Activated CD4-positive, alpha-beta memory T cell treated with anti-CD3 and anti-CD28 coated beads, Interleukin-2, amount 10 ng/mL, durations not matched to agents 7 days and 5 days (primary cell): Measurements from ENCODE around the gene HSFX3. TPM values are rescaled to one million over a fixed set of nuclear protein-coding genes. Genes with fewer than 3 reads are reported as not detected.
"Not testable (repeated sequence)": the region's sequence is repeated elsewhere in the genome, so short reads cannot be mapped to it uniquely, and the experiment has no call there.

ENCODE experiments used
- CTCF ChIA-PET: fragments of 350-600 bp; sonication (Branson Sonifier 250); formaldehyde crosslinking; loops from one replicate; lab custom pipeline; 2021; ENCODE audit warnings: antibody characterized with exemption, inconsistent platforms; lab: Charles Lee
- POLR2A ChIA-PET: fragments of 350-600 bp; sonication (Branson Sonifier 250); formaldehyde crosslinking; loops from one replicate; lab custom pipeline; 2021; ENCODE audit warnings: antibody characterized with exemption; lab: Charles Lee
- DNase-seq: peaks from one replicate; pipeline ENCODE4 v3.0.0-alpha.2; 2020
- H3K27ac Mint-ChIP-seq: one replicate; pipeline ENCODE4 v1.8.0; 2021; ENCODE audit warnings: mild to moderate bottlenecking, mixed read lengths
- H3K27me3 Mint-ChIP-seq: one replicate; pipeline ENCODE4 v1.8.0; 2021; ENCODE audit warnings: mixed read lengths
- H3K36me3 Mint-ChIP-seq: one replicate; pipeline ENCODE4 v1.8.0; 2021; ENCODE audit warnings: low read depth, mixed read lengths
- H3K4me1 Mint-ChIP-seq: one replicate; pipeline ENCODE4 v1.8.0; 2021; ENCODE audit warnings: mixed read lengths
- H3K4me3 Mint-ChIP-seq: one replicate; pipeline ENCODE4 v1.8.0; 2021; ENCODE audit warnings: mild to moderate bottlenecking, mixed read lengths
- H3K9me3 Mint-ChIP-seq: one replicate; pipeline ENCODE4 v1.8.0; 2021; ENCODE audit warnings: mixed read lengths
- total RNA-seq, 2 experiments: library from RNA; stranded (reverse); gene quantifications; one replicate each; pipeline ENCODE4 v1.2.3, GENCODE V29; 2021

Gene HSFX3
- total RNA-seq, 2 experiments from 2014 or later: not detected

DNA sequence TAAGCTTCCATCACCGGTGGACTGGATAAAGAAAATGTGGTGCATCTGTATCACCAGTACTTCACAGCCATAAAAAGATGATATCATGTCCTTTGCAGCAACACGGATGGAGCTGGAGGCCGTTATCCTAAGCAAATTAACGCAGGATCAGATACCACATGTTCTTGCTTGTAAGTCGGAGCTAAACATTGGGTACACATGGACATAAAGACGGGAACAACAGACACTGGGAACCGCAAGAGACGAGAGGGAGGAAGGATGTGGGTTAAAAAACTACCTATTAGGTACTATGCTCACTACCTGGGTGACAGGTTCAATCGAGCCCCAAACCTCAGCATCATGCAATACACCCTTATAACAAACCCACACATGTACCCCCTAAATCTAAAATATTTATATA lies 28.3 kb downstream of the HSFX3 start:
- no peaks in the 10 kb centered on the region for H3K27me3 Mint-ChIP-seq
- CTCF ChIA-PET: interaction anchor here (1.0 to 2.3 kb wide), 4 partner anchors 9 to 19 kb away, joined by 4 to 16 read pairs (median 5); partner anchors contain the start of gene IDS
- H3K9me3 Mint-ChIP-seq: peaks cover 3% of the 10 kb centered on the region
- H3K4me1 Mint-ChIP-seq: peaks cover 75% of the 10 kb centered on the region
- peak overlapping the region; percentile 71 for H3K27ac Mint-ChIP-seq
- H3K4me3 Mint-ChIP-seq: no peak overlapping the region
- DNase-seq: no peak
- H3K36me3 Mint-ChIP-seq: peaks cover 14% of the 10 kb centered on the region
- POLR2A ChIA-PET: interaction anchor here (0.6 to 3.4 kb wide), 5 partner anchors 9 to 20 kb away, joined by 3 to 13 read pairs (median 7); partner anchors contain the start of genes EOLA1 and IDS

DNA sequence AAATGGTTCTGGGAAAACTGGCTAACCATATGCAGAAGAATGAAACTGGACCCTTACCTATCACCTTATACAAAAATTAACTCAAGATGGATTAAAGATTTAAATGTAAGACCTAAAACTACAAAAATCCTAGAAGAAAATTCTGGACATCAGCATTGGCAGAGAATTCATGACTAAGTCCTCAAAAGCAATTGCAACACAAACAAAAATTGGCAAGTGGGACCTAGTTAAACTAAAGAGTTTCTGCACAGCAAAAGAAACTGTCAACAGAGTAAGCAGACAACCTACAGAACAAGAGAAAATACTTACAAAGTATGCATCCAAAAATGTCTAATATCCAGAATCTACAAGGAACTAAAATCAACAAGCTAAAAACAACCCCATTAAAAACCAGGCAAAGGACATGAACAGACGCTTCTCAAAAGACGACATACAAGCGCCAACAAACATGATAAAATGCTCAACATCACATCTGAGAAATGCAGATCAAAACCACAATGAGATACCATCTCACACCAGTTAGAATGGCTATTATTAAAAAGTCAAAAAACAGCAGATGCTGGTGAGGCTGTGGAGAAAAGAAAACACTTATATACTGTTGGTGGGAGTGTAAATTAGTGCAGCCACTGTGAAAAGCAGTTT lies 29.0 kb downstream of the HSFX3 start:
- ChIA-PET CTCF (interaction anchor here (1.0 to 2.3 kb wide), 3 partner anchors 8 to 19 kb away, joined by 4 to 16 read pairs (median 4); no protein-coding TSS in a partner anchor), POLR2A (interaction anchor here (0.6 to 3.4 kb wide), 5 partner anchors 8 to 20 kb away, joined by 3 to 13 read pairs (median 7); partner anchors contain the start of genes EOLA1 and IDS)
- H3K4me3 Mint-ChIP-seq: peak overlapping the region; percentile 41
- H3K9me3 Mint-ChIP-seq, H3K27me3 Mint-ChIP-seq, DNase-seq: not testable (repeated sequence)
- peaks cover 17% of the 10 kb centered on the region for H3K36me3 Mint-ChIP-seq
- H3K27ac Mint-ChIP-seq: peak overlapping the region; percentile 71
- H3K4me1 Mint-ChIP-seq: peaks cover 74% of the 10 kb centered on the region

DNA sequence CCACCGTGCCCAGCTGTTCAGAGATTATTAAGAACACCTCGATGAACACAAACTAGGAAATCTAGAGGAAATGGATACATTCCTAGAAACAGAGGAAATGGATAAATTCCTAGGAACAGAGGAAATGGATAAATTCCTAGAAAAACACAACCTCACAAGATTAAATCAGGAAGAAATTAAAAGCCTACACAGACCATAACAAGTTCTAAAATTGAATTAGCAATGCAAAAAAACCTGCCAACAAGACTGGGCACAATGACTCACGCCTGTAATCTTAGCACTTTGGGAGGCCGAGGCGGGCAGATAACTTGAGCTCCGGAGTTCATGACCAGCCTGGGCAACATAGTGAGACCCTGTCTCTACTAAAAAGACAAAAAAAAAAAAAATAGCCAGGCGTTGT lies 31.5 kb downstream of the HSFX3 start:
- ChIA-PET CTCF (interaction anchor here (0.7 to 1.1 kb wide), 2 partner anchors 21 to 31 kb away, joined by 3 read pairs; no protein-coding TSS in a partner anchor), POLR2A (no interaction called here)
- no peaks in the 10 kb centered on the region for H3K27me3 Mint-ChIP-seq
- peaks cover 85% of the 10 kb centered on the region for H3K4me1 Mint-ChIP-seq
- H3K27ac Mint-ChIP-seq: no peak overlapping the region
- H3K4me3 Mint-ChIP-seq: no peak overlapping the region
- H3K36me3 Mint-ChIP-seq: peaks cover 19% of the 10 kb centered on the region
- DNase-seq: no peak
- H3K9me3 Mint-ChIP-seq: peaks cover 3% of the 10 kb centered on the region

DNA sequence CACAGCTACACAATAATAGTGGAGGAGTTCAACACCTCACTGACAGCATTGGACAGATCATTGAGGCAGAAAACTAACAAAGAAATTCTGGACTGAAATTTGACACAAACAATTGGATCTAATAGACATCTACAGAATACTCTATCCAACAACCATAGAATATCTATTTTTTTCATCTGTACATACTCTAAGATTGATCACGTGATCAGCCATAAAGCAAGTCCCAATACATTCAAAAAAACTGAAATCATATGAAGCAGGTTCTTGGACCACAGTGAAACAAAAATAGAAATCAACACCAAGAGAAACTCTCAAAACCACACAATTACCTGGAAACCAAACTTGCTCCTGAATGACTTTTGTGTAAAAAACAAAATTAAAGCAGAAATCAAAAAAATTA lies 32.4 kb downstream of the HSFX3 start:
- H3K9me3 Mint-ChIP-seq: peaks cover 3% of the 10 kb centered on the region
- peaks cover 82% of the 10 kb centered on the region for H3K4me1 Mint-ChIP-seq
- CTCF ChIA-PET: interaction anchor here (0.7 to 1.7 kb wide), 2 partner anchors 22 to 30 kb away, joined by 3 read pairs; no protein-coding TSS in a partner anchor
- H3K27me3 Mint-ChIP-seq: no peaks in the 10 kb centered on the region
- POLR2A ChIA-PET: no interaction called here
- H3K36me3 Mint-ChIP-seq: peaks cover 19% of the 10 kb centered on the region
- H3K27ac Mint-ChIP-seq: no peak overlapping the region
- DNase-seq: no peak
- H3K4me3 Mint-ChIP-seq: no peak overlapping the region

DNA sequence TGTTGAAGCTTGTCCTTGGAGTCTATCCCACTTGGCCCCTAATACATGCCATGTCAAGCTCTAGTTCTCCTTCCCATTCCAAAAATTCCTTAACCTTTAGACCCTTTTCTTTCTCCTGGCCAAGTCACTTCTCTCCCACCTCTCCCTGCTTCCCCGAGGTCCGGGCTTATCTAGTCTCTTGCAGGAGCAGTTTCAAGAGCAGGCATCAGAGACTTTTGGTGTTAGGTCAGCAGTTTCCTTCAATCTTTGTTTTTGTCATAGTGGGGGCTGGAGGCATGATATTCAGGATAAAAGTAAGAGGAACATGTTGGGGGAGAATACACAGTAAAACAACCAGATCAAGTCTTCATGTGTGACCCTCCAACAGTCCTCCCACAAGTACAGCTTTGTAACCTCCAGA lies 33.1 kb downstream of the HSFX3 start:
- peaks cover 19% of the 10 kb centered on the region for H3K36me3 Mint-ChIP-seq
- H3K27ac Mint-ChIP-seq: no peak overlapping the region
- peaks cover 79% of the 10 kb centered on the region for H3K4me1 Mint-ChIP-seq
- no peak for DNase-seq
- peaks cover 3% of the 10 kb centered on the region for H3K9me3 Mint-ChIP-seq
- H3K4me3 Mint-ChIP-seq: no peak overlapping the region
- no peaks in the 10 kb centered on the region for H3K27me3 Mint-ChIP-seq
- CTCF ChIA-PET: interaction anchor here (1.7 kb wide), 1 partner anchor 23 kb away, joined by 3 read pairs; no protein-coding TSS in a partner anchor
- POLR2A ChIA-PET: no interaction called here

DNA sequence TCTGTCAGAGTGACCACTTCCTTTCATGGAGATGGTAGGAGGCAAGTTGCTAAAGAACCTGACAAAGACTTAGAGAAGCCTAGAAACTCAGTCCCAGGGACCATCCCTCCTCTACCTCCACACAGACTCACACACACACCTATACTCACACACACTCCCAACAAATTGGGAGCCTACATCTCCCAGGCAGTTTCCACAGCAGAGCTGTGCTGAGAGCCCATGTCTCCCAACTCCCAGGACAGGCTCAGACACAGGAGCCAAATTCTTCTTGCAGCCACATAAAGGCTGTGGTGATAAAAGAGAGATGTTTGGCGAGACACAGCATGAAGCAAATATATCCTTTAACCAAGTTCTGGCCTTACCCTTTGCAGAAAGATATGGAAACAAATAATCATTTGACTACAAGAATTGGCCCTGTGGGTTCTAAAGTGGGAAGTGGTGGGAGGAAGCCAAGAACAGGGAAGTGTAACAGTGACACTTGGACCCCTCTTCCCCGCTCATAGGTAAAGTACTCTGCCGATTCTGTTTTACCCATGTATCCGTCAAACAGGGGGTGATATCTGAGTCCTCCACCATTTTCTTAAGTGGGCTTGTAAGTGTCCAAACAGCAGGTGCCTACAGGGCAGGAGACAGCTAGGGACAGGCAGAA lies 33.6 kb downstream of the HSFX3 start:
- no peak for DNase-seq
- Mint-ChIP-seq H3K9me3 (peaks cover 3% of the 10 kb centered on the region), H3K4me3 (no peak overlapping the region), H3K4me1 (peaks cover 74% of the 10 kb centered on the region), H3K27me3 (no peaks in the 10 kb centered on the region), H3K36me3 (peaks cover 19% of the 10 kb centered on the region), H3K27ac (no peak overlapping the region)
- ChIA-PET CTCF (interaction anchor here (1.7 kb wide), 1 partner anchor 23 kb away, joined by 3 read pairs; no protein-coding TSS in a partner anchor), POLR2A (no interaction called here)

DNA sequence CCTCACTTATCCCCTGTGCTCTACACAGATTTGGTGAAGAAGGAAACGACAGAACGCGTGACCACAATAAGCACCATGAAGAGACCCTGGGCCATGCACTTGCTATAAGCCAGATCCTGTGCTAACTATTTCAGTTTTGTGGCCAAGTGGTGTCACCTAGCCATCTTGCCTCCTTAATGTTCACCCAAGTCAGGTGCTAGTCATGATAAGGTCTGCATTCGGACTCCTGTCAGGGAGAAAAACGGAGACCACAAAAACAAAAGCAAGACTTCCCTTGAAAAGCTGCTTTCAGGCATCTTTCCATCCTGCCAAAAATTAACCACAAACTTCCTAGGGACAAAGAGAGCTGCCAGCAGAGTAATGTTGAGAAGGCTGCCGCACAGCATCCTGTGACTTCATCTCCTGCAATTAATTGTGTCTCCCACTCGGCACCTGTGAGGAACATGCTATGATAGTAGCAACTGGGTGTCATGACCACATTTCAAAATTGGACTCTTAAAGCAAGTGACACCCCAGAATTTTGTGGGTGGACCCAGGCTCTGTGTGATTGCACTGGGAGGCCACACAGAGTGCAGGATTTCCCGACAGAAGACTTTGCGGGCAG lies 35.8 kb downstream of the HSFX3 start:
- H3K36me3 Mint-ChIP-seq: peaks cover 17% of the 10 kb centered on the region
- peak overlapping the region; percentile 16 for H3K27ac Mint-ChIP-seq
- ChIA-PET CTCF (interaction anchor here (1.1 to 4.1 kb wide), 6 partner anchors 8 to 134 kb away, joined by 3 to 33 read pairs (median 10); partner anchors contain the start of gene EOLA1), POLR2A (no interaction called here)
- peaks cover 3% of the 10 kb centered on the region for H3K9me3 Mint-ChIP-seq
- peaks cover 58% of the 10 kb centered on the region for H3K4me1 Mint-ChIP-seq
- peaks cover 2% of the 10 kb centered on the region for H3K27me3 Mint-ChIP-seq
- no peak for DNase-seq
- H3K4me3 Mint-ChIP-seq: no peak overlapping the region

DNA sequence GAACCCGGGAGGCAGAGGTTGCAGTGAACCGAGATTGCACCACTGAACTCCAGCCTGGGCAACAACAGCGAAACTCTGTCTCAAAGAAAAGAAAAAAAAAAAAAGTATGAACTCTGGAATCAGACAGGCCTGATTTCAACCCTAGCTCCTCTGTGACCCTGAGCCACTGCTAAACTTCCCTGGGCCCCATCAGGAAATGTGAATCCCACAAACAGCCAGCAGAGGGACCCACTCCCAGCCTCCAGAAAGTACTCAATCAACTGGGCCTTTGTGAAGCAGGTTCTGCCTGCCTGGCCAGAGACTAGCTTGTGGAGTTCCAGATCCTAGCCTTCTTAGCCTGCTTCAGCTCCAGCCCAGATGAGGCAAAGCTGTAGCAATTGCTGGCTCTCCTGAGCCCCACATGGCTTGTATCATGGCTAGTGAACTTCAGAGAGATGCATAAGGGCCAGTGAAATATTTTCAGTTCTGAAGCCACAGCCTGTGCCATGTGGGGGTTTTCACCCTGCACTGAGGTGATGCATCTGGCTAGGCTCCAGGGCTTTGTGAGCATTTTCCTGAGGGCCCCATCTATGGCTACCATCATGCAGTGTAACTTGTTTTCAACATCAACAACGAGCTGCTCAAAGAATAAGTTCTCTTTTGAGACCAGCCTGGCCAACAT lies 37.4 kb downstream of the HSFX3 start:
- H3K27ac Mint-ChIP-seq: no peak overlapping the region
- peak; percentile 61 for DNase-seq
- no peak overlapping the region for H3K4me3 Mint-ChIP-seq
- POLR2A ChIA-PET: interaction anchor here (1.1 to 1.6 kb wide), 3 partner anchors 9 to 27 kb away, joined by 3 to 7 read pairs (median 7); no protein-coding TSS in a partner anchor
- CTCF ChIA-PET: interaction anchor here (0.9 to 4.1 kb wide), 12 partner anchors 8 to 426 kb away, joined by 3 to 33 read pairs (median 4); partner anchors contain the start of genes EOLA1 and EOLA2
- H3K27me3 Mint-ChIP-seq: peaks cover 2% of the 10 kb centered on the region
- peaks cover 10% of the 10 kb centered on the region for H3K36me3 Mint-ChIP-seq
- no peaks in the 10 kb centered on the region for H3K9me3 Mint-ChIP-seq
- peaks cover 46% of the 10 kb centered on the region for H3K4me1 Mint-ChIP-seq

DNA sequence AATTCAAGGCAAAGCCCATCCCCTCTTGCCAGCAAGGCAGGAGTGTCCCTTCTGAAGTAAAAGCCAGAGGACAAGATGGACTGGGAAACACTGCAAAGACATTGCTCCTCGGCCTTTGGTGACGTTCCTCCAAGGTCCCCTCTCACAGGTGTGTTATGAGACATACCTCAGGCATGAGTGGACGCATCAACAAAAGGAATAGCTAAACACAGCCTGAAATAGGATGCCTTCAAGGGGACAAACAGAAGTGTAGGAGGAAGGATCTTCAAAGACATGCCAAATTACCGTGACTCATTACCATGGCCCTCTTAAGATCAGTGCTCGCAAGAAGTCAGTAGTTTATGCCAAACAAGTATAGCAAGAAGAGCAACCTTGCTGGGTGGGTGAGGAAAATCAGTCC lies 38.6 kb downstream of the HSFX3 start:
- POLR2A ChIA-PET: no interaction called here
- peaks cover 35% of the 10 kb centered on the region for H3K4me1 Mint-ChIP-seq
- H3K4me3 Mint-ChIP-seq: no peak overlapping the region
- H3K27ac Mint-ChIP-seq: no peak overlapping the region
- H3K27me3 Mint-ChIP-seq: peaks cover 2% of the 10 kb centered on the region
- H3K9me3 Mint-ChIP-seq: no peaks in the 10 kb centered on the region
- peaks cover 5% of the 10 kb centered on the region for H3K36me3 Mint-ChIP-seq
- DNase-seq: no peak
- CTCF ChIA-PET: interaction anchor here (1.0 to 4.1 kb wide), 7 partner anchors 15 to 140 kb away, joined by 3 to 33 read pairs (median 6); partner anchors contain the start of gene EOLA1

DNA sequence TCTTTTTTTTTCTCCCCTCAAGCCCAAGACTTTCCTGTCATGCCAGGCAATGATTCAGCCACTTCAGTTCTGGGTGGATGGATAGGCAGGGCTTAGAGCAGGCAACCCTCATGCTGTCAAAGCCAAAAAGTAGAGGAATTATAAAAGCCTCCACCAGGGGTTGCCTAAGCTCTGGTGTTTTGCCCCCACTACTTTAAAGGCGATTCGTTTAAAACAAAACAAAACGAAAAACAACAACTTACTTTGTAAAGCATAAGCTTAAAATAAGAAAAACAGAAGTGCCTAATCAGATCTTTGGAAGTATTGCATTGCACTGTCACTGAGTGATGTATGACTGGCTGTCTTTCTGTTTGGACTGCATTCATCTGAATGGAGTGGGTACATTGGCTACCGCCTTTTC lies 39.3 kb downstream of the HSFX3 start:
- CTCF ChIA-PET: interaction anchor here (0.8 to 4.1 kb wide), 4 partner anchors 11 to 428 kb away, joined by 3 to 33 read pairs (median 4); partner anchors contain the start of gene EOLA1

DNA sequence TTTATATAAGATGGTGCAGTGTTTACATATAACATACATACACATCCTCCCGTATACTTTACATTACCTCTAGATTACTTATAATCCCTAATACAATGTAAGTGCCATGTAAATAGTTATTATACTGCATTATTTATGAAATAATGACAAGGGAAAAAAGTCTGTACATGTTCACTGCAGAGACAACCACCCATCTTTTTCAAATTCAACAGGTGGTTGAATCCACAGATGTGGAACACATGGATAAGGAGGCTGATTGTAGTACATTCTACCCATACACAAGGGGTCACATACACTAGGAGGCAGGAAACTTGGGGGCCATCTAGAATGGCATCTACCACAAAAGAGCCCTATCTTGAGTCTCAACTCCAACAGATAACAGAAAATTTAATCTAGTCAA lies 41.3 kb downstream of the HSFX3 start:
- DNase-seq: no peak
- Mint-ChIP-seq H3K27me3 (peaks cover 2% of the 10 kb centered on the region), H3K9me3 (no peaks in the 10 kb centered on the region), H3K4me3 (no peak overlapping the region), H3K4me1 (peaks cover 21% of the 10 kb centered on the region), H3K36me3 (peaks cover 6% of the 10 kb centered on the region), H3K27ac (no peak overlapping the region)
- POLR2A ChIA-PET: no interaction called here
- CTCF ChIA-PET: no interaction called here

More for the DNA sequence above, 39.3 kb downstream of the HSFX3 start:
- no peak overlapping the region for H3K4me3 Mint-ChIP-seq
- H3K27me3 Mint-ChIP-seq: peaks cover 2% of the 10 kb centered on the region
- no peak for DNase-seq
- POLR2A ChIA-PET: interaction anchor here (0.9 kb wide), 1 partner anchor 14 kb away, joined by 3 read pairs; no protein-coding TSS in a partner anchor
- no peak overlapping the region for H3K27ac Mint-ChIP-seq
- no peaks in the 10 kb centered on the region for H3K36me3 Mint-ChIP-seq
- no peaks in the 10 kb centered on the region for H3K9me3 Mint-ChIP-seq
- peaks cover 34% of the 10 kb centered on the region for H3K4me1 Mint-ChIP-seq

DNA sequence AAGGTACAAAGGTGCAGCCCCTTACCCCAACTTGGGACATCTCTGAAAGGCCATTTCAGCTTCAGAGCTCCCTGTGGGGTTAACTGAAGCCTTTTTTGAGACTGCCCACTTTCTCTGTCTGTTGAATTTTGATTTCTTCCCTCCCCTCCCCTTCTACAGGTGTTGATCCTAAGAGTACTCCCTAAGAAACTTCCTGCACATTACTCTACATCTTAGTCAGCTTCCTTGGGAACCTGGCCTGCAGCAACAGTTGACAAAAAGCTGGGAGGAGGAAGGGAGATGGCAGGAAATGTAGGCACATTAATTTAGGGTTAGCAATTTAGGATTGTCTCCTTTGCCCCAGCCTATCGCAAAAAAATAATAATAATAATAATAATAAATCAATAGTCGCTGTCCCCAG lies 43.4 kb downstream of the HSFX3 start:
- peaks cover 2% of the 10 kb centered on the region for H3K27me3 Mint-ChIP-seq
- H3K4me1 Mint-ChIP-seq: peaks cover 30% of the 10 kb centered on the region
- ChIA-PET POLR2A (interaction anchor here (2.3 to 3.4 kb wide), 2 partner anchors 15 to 34 kb away, joined by 13 to 43 read pairs; partner anchors contain the start of gene EOLA1), CTCF (no interaction called here)
- H3K4me3 Mint-ChIP-seq: no peak overlapping the region
- H3K9me3 Mint-ChIP-seq: no peaks in the 10 kb centered on the region
- H3K36me3 Mint-ChIP-seq: peaks cover 15% of the 10 kb centered on the region
- H3K27ac Mint-ChIP-seq: no peak overlapping the region
- DNase-seq: no peak
